NB4 (cell line): Measurements from ENCODE around the gene C2orf74.

ENCODE experiments used
- DNase-seq: peaks from one replicate; pipeline ENCODE4 v3.0.0; 2010; ENCODE audit warnings: low read depth
- H3K4me3 ChIP-seq: one replicate; pipeline ENCODE4 v1.5.1; 2011; ENCODE audit warnings: mild to moderate bottlenecking, low read depth, low read length, moderate library complexity
- MYC ChIP-seq: IDR thresholded peaks from 2 replicates; pipeline ENCODE4 v1.6.1; 2011; ENCODE audit warnings: low read depth, low read length
- POLR2A ChIP-seq: IDR thresholded peaks from 2 replicates; pipeline ENCODE4 v1.6.1; 2011; ENCODE audit warnings: mild to moderate bottlenecking; ENCODE audit not compliant: insufficient read length; ENCODE audit errors: extremely low read depth
- TF ChIP-seq, protein P1 (sequence below): IDR thresholded peaks from 2 replicates; pipeline ENCODE4 v1.6.1; 2011; ENCODE audit warnings: low read depth, low read length
- TF ChIP-seq, protein P2 (sequence below): IDR thresholded peaks from one replicate; pipeline ENCODE4 v1.5.1; 2012; ENCODE audit warnings: low read depth, low read length

C2orf74 gene

DNA sequence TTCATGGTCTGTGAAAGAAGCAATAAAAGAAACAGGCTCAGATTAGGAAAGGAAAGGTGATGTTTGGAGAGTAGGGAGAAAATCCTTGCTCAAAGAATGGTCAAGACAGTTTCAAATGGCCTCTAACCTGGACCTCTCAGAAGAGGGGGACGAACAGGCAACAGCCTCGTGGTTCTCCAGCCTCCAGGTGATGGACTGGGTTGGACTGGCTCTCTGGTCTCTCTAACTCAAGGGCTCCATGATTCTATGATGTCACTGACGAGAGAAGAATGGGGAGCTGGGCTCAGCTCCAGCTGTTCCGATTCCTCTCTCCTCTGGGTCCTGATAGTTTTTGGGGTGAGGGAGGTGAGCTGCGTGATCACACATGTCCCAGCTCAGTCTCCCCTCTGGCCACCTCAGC, at the start of gene C2orf74:
C2orf74 (plus strand) TSS at position 301 of the 400 bp plus-strand sequence. CDS start 327 bp downstream, outside the sequence.
- TF ChIP-seq, protein P1, sequence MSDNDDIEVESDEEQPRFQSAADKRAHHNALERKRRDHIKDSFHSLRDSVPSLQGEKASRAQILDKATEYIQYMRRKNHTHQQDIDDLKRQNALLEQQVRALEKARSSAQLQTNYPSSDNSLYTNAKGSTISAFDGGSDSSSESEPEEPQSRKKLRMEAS: no peak
- TF ChIP-seq MYC (no peak), POLR2A (no peak)
- TF ChIP-seq, protein P2, sequence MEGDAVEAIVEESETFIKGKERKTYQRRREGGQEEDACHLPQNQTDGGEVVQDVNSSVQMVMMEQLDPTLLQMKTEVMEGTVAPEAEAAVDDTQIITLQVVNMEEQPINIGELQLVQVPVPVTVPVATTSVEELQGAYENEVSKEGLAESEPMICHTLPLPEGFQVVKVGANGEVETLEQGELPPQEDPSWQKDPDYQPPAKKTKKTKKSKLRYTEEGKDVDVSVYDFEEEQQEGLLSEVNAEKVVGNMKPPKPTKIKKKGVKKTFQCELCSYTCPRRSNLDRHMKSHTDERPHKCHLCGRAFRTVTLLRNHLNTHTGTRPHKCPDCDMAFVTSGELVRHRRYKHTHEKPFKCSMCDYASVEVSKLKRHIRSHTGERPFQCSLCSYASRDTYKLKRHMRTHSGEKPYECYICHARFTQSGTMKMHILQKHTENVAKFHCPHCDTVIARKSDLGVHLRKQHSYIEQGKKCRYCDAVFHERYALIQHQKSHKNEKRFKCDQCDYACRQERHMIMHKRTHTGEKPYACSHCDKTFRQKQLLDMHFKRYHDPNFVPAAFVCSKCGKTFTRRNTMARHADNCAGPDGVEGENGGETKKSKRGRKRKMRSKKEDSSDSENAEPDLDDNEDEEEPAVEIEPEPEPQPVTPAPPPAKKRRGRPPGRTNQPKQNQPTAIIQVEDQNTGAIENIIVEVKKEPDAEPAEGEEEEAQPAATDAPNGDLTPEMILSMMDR: no peak
- H3K4me3 ChIP-seq: no peak within 1 kb of the TSS
- DNase-seq: no peak

DNA sequence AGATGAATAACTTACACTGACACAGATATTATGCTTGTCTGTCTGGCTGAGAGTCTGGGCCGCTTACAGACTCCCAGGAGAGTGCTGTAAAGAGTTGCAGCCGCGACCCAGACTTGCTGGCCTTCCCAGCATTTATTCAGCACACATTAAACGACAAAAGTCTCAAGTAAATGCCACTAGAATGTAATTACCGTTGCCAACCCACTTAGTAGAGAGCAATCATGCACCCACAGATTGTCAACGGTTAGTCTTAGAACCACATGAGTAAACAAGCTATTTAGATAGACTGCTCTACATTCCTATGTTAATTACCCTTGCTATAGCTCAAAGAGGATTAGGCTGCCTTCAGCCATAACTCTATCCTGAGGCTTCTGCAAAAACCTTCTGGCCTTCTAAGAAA, 47.8 kb upstream of the C2orf74 start:
- H3K4me3 ChIP-seq: no peak overlapping the region
- TF ChIP-seq POLR2A (no peak), MYC (no peak)
- TF ChIP-seq, protein P1: no peak
- TF ChIP-seq, protein P2: no peak
- no peak for DNase-seq

DNA sequence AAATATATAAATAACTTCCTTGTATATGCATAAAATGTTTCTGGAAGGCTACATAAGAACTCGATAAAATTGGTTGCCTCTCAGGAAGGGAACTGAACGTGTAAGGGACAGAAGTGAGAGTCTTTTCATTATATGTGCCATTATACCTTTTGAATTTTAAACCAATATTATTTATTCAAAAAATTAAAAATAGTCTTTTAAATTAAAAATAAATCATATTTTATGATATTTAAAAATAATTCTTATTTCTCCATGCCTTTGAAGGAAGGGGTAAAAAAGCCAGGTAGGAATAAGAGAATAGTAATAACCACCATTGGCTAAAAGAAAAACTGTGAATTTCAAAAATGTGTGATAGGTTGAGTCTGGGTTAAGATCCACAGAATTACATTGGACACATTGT, 45.7 kb upstream of the C2orf74 start:
- no peak overlapping the region for H3K4me3 ChIP-seq
- no peak for DNase-seq
- TF ChIP-seq, protein P2: no peak
- TF ChIP-seq MYC (no peak), POLR2A (no peak)
- TF ChIP-seq, protein P1: no peak

DNA sequence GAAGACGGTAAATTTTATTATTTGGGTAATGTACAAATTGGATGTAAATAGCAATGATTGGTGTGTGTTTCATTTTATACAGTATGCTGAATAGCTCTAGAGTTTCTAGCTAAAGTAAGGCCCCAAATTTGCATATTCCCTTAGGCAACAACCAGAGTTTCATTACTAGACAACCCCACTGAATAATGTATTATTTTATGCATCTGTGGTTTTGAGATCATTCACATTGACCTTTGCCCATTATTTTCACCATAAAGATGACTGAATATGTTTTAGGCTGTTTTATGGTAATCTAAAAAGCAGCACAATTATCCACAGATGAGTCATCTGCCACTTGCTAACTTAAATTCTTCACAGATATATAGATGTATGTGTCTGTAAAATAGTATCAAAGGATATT, 44.5 kb upstream of the C2orf74 start:
- no peak for DNase-seq
- H3K4me3 ChIP-seq: no peak overlapping the region
- TF ChIP-seq POLR2A (no peak), MYC (no peak)
- TF ChIP-seq, protein P1: no peak
- TF ChIP-seq, protein P2: no peak

DNA sequence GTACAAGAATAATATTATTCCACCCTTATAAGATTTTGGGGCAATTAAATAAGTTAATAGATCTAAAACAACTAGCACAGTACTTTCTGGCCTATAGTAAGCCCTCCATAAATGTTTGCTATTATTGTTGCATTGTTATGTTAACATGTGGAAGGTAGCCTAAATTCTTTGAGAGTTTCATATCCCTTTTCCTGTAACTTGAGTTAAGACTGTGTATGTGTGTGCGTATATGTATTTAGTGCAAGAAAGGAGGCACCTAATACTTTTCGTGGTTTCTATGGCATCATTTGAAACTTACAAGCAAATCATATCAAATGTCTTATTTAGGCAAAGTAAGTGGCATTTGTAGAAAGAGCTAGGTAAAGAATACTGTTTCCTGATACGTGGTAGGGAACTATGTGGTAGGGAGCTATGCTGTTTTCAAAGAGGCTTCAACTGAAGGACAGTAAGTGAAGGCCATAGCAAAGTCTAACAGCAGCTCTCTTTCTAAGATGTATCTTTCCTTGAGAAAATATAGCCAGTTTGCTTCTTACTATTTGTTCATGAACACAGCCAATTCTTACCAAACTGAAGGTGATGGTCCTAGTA, 36.8 kb upstream of the C2orf74 start:
- no peak for DNase-seq
- H3K4me3 ChIP-seq: no peak overlapping the region
- TF ChIP-seq MYC (no peak), POLR2A (no peak)
- TF ChIP-seq, protein P1: no peak
- TF ChIP-seq, protein P2: no peak
